HG03139 (cell line): ENCODE measurements around the gene PDSS2.
"Not testable (repeated sequence)": the region's sequence is repeated elsewhere in the genome, so short reads cannot be mapped to it uniquely, and the experiment has no call there.

Source experiments
- ATAC-seq: cut with Tn5 transposase; IDR thresholded peaks from one replicate; pipeline ENCODE4 v1.9.1; 2021; ENCODE audit not compliant: unreplicated experiment

The PDSS2 gene

DNA sequence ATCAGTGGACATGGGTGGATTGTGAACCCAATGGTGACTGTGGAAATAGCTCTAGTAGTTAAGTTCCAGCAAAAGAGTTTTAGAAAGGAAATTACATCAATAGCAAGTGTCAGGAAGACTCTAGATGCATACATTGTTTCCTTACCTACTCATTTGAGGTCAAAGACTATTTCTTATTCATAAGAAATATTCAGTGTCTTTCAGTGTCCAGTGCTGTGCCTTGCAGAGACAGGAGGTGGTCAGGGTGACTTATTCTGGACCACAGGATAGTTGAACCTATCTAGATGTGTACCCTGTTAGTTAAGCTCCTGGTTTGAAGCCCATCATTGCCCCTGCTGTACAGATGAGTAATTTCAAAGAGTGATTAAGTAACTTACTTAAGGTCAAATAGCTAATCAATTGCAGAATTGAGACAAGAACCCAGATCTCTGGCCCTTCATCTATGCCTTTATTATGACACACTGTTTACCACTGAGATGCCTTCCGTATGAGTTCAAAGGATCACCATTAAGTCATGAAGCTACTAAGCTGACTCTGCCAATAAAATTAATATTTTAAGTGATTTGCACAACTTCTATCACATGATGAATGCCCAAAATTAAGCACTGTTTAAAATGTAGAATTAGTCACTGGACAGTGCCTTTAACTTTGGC, 136.1 kb downstream of the PDSS2 start:
- ATAC-seq: no peak

DNA sequence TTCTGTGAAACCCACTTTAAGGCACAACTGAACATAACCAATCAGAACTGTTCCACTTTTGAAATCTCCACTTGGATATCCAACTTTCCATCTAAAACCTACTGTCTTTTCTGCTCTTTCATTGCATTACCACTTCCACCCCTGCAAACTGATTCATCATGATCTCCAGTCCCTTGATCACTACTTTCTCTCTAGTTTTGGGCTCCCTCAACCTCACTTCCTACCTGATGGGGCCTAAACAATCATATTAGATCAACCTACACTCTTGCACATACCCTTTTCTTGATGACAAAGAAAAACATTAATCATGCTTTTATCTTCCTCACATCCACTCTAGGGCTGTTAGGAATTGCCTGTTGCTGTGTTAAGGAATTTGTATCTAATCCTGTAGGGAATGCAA, 137.6 kb downstream of the PDSS2 start:
- ATAC-seq: no peak

GRCh38 chr6:107319906-107320530, 139.3 kb downstream of the PDSS2 start:
- no peak for ATAC-seq

- peak; percentile 75 for ATAC-seq
Observed at GRCh38 chr6:107318100-107318736, 141.1 kb downstream of the PDSS2 start.

DNA sequence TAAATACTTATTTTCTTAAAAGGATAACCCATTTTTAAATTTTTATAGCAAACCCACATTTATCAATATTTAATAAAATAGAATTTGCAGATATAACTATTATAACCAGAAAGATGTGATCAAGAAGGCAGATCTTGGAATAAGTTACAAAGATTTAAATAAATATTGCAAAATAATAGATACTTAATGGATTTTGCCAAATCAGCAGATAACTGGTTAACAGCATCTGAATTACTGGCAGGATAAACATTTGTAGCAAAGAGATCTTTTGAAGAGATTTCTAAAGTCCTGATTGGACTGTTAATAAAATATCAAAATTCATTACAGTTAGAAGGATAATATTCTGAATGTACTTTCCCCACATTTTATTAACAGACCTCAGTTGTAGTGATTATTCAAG, 144.2 kb downstream of the PDSS2 start:
- ATAC-seq: no peak

- no peak for ATAC-seq
Observed at GRCh38 chr6:107314531-107314939, 144.8 kb downstream of the PDSS2 start.

- ATAC-seq: no peak
Observed at GRCh38 chr6:107313776-107314175, 145.6 kb downstream of the PDSS2 start.

GRCh38 chr6:107310362-107310761, 149.0 kb downstream of the PDSS2 start:
- ATAC-seq: no peak

DNA sequence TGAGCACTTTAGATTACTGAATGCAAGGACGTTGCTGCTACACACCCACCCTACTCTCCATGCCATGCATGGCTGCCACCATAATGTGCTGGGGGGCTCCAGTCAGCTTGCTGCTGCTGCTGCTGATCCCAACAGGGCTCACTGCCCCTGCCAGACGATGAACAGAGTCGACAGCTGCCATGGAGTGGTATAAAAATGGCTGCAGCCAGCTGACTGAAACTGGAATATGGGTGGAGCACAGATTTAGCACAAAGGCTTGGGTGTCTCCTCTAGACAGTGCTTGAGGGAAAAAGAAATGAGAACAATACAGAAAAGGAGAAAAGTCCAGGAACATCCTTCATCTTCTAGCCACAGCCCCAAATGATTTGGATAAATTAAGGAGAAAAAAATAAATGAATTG, 150.7 kb downstream of the PDSS2 start:
- ATAC-seq: no peak

DNA sequence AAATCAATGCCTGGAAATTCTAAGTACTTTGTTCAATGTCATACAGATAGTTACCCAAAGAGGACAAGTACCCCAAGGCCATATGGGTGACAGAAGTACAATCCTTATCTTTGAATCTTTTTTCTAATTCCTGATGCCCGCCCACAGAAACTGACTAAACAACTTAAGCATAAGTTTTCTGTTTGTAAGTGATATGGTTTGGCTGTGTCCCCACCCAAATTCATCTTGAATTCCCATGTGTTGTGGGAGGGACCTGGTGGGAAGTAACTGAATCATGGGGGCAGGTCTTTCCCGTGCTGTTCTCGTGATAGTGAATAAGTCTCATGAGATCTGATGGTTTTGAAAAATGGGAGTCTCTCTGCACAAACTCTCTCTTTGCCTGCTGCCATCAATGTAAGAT, 153.4 kb downstream of the PDSS2 start:
- ATAC-seq: not testable (repeated sequence)

GRCh38 chr6:107305391-107305790, 154.0 kb downstream of the PDSS2 start:
- no peak for ATAC-seq

DNA sequence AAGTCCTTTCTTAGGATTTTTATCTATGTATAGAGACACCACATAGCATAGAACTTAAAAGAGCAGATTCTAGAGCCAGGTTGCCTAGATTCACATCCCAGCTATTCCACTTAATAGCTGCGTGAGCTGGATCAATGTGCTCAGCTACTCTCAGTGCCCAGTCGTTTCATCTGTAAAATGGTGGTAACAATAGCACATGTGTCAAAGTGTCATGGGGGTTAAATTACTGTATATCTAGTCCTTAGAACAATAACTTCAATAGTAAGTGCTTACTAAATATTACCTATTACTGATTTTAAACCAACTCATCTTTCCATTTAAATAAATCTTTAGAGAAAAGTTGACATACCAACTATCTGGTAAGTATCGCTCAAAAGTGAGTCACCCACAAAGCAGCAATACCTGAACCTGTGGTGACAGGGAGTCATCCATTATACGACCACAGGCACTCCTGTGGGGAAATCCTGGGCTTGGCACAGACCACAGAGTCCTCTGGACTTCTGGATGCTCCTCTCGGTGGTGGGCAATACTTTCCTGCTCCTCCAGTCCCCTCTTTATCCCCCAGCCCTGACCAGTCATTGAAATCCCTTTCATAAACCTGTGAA, 154.8 kb downstream of the PDSS2 start:
- no peak for ATAC-seq

GRCh38 chr6:107293350-107293749, 166.0 kb downstream of the PDSS2 start:
- ATAC-seq: no peak

DNA sequence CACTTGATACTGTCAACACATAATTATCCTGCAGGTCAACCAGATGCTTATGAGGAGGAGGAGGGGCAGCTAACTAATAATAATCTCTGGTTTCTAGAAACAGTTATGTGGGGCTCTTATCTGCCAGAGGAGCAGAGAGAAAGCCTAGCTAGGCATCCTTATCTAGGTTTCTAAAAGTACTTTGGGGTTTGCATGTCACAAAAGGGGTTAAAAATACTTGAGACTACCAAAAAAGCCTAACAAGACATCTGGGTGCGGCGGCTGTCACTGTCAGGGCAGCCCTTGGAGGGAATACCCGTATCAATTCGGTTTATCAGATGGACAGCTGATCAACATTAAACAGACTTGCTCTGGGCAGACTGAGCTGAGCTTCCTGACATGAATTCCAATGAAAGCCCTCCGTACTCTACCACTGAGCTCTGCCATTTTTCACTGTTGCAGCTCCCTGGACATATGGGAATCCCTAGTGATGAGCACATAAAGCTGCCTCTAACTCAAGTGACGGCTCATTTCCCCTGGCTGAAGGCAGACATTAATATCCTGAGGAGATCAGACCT, 166.6 kb downstream of the PDSS2 start:
- ATAC-seq: no peak

DNA sequence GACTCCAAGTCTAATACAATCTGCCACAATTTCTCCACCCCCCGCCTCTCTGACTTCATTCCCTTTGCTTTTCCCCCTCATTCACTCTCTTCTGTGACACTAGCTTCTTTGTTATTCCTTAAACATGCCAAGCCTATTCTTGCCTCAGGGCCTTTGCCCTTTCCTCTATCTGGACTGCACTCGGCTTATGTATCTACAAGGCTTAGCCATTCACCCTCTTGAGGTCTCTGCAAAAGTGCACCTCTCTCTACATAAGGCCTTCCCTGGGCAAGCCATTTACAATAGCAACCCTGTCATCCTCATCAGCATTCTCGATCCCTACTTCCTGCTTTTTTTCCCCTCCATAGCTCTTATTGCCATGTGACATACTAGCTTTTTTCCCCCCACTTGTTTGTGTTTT, 168.9 kb downstream of the PDSS2 start:
- no peak for ATAC-seq

DNA sequence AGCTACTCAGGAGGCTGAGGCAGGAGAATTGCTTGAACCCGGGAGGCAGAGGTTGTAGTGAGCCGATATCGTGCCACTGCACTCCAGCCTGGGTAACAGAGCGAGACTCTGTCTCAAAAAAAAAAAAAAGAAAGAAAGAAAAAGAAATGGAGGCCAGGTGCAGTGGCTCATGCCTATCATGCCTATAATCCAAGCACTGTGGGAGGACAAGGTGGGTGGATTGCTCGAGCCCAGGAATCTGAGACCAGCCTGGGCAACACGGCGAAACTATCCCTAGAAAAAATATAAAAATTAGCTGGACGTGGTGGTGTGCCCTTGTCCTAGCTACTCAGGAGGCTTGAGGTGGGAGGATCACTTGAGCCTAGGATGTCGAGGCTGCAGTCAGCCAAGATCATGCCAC, 170.1 kb downstream of the PDSS2 start:
- ATAC-seq: not testable (repeated sequence)

GRCh38 chr6:107285683-107286082, 173.7 kb downstream of the PDSS2 start:
- ATAC-seq: not testable (repeated sequence)

GRCh38 chr6:107284805-107285204, 174.6 kb downstream of the PDSS2 start:
- no peak for ATAC-seq

DNA sequence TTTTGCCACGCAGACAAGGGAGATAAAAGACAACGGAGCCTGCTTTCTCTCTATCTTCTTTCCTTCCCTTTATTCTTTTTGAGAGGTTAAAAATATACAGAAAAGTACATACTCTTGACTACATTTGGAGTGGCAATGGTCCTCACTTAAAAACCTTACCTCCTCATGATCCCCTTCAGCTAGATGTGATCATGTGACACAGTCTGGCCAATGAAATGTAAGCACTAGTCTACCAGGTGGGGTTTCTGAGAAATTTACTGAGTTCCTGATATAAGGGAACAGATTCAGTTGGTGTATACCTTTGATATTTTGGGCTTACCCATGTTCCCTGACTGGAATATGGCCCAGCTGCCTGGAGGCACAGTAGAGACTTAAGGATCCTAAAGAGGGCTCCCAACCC, 178.6 kb downstream of the PDSS2 start:
- ATAC-seq: no peak

GRCh38 chr6:107280001-107280400, 179.4 kb downstream of the PDSS2 start:
- ATAC-seq: not testable (repeated sequence)

- ATAC-seq: no peak
Observed at GRCh38 chr6:107275330-107275865, 184.0 kb downstream of the PDSS2 start.
